HepG2 (cell line): ENCODE measurements around the gene SERPINA6. TPM values are rescaled to one million over a fixed set of nuclear protein-coding genes. Genes with fewer than 3 reads are reported as not detected.

ENCODE experiments used
- BRCA1 ChIP-seq: sonication (generic); formaldehyde crosslinking; IDR thresholded peaks from 2 replicates; pipeline ENCODE4 v1.4.0; 2020; ENCODE audit warnings: missing genetic modification reagents
- FOXO1 ChIP-seq: sonication (generic); formaldehyde crosslinking; IDR thresholded peaks from 2 replicates; pipeline ENCODE4 v1.4.0; 2020; ENCODE audit warnings: missing genetic modification reagents
- HDAC6 ChIP-seq: fragments of 200-600 bp; sonication (generic); IDR thresholded peaks from 2 replicates; pipeline ENCODE4 v1.7.0; 2017; ENCODE audit warnings: mild to moderate bottlenecking, antibody characterized with exemption, low read length, low read depth
- IRX3 ChIP-seq: sonication (generic); formaldehyde crosslinking; IDR thresholded peaks from 2 replicates; pipeline ENCODE4 v1.8.1; 2023; ENCODE audit warnings: mild to moderate bottlenecking, low read depth, missing genetic modification reagents, borderline replicate concordance
- MLLT10 ChIP-seq: sonication (generic); formaldehyde crosslinking; IDR thresholded peaks from 2 replicates; pipeline ENCODE4 v1.4.0; 2020; ENCODE audit warnings: missing genetic modification reagents
- MTA1 ChIP-seq: sonication (generic); formaldehyde crosslinking; IDR thresholded peaks from 2 replicates; pipeline ENCODE4 v1.4.0; 2020; ENCODE audit warnings: missing genetic modification reagents, mild to moderate bottlenecking, borderline replicate concordance
- MXD4 ChIP-seq: IDR thresholded peaks from 2 replicates; pipeline ENCODE4 v1.6.1; 2016; ENCODE audit warnings: mild to moderate bottlenecking, missing biosample characterization, missing genetic modification reagents
- PHF8 ChIP-seq: sonication (generic); formaldehyde crosslinking; IDR thresholded peaks from 2 replicates; pipeline ENCODE4 v1.5.0; 2020; ENCODE audit warnings: missing genetic modification reagents
- RFX3 ChIP-seq: IDR thresholded peaks from 2 replicates; pipeline ENCODE4 v1.6.1; 2016; ENCODE audit warnings: missing biosample characterization, missing genetic modification reagents
- SATB2 ChIP-seq: sonication (generic); formaldehyde crosslinking; IDR thresholded peaks from 2 replicates; pipeline ENCODE4 v1.5.0; 2020; ENCODE audit warnings: missing genetic modification reagents
- ZFP36 ChIP-seq: fragments of 150-350 bp; IDR thresholded peaks from 2 replicates; pipeline ENCODE4 v1.6.1; 2018; ENCODE audit warnings: borderline replicate concordance, low read length, low read depth; ENCODE audit not compliant: partially characterized antibody
- ZNF12 ChIP-seq: sonication (generic); formaldehyde crosslinking; IDR thresholded peaks from 2 replicates; pipeline ENCODE4 v1.5.0; 2020; ENCODE audit warnings: missing genetic modification reagents
- ZNF569 ChIP-seq: sonication (generic); formaldehyde crosslinking; IDR thresholded peaks from 2 replicates; pipeline ENCODE4 v1.5.0; 2020; ENCODE audit warnings: mild to moderate bottlenecking, missing genetic modification reagents, moderate library complexity, borderline replicate concordance
- ZNF572 ChIP-seq: sonication (generic); formaldehyde crosslinking; IDR thresholded peaks from 2 replicates; pipeline ENCODE4 v1.5.1; 2020; ENCODE audit warnings: mild to moderate bottlenecking, missing genetic modification reagents
- ZNF775 ChIP-seq: sonication (generic); formaldehyde crosslinking; IDR thresholded peaks from 2 replicates; pipeline ENCODE4 v1.4.0; 2020; ENCODE audit warnings: missing genetic modification reagents, mild to moderate bottlenecking, moderate library complexity, borderline replicate concordance
- ZNF816 ChIP-seq: sonication (generic); formaldehyde crosslinking; IDR thresholded peaks from 2 replicates; pipeline ENCODE4 v1.8.0; 2022; ENCODE audit warnings: missing genetic modification reagents, mild to moderate bottlenecking, borderline replicate concordance
- polyA plus RNA-seq, 8 experiments: library from polyadenylated mRNA; depleted of rRNA in 3 of 8; stranded (reverse) in 7 of 8; unstranded in 1 of 8; fragments of >200 nt; fragmentation: Illumina TruSeq in 4 of 8; extraction: Trizol in 4 of 8; gene quantifications; 2 replicates each; pipeline versions ENCODE4 v1.2.1 to v1.2.3, GENCODE V29; 2011 to 2016; ENCODE audit warnings: low read depth in 4 of 8, missing spikeins in 1 of 8, mixed read lengths in 1 of 8; ENCODE audit not compliant: insufficient read depth in 1 of 8
- total RNA-seq, 5 experiments: library from RNA; depleted of rRNA; stranded (reverse); fragments of >200 nt; fragmentation: Illumina TruSeq; extraction: Trizol; gene quantifications; 2 replicates each; pipeline ENCODE4 v1.2.3, GENCODE V29; 2016; ENCODE audit warnings: low read depth in 1 of 5
- TF ChIP-seq, protein P1 (sequence below): sonication (generic); formaldehyde crosslinking; IDR thresholded peaks from 2 replicates; pipeline ENCODE4 v1.4.0; 2020; ENCODE audit warnings: missing genetic modification reagents, borderline replicate concordance
- TF ChIP-seq, protein P2 (sequence below): IDR thresholded peaks from 2 replicates; pipeline ENCODE4 v1.4.0; 2020; ENCODE audit warnings: mild to moderate bottlenecking, missing genetic modification reagents

Gene SERPINA6
- total and polyA plus RNA-seq, 2 of the 13 experiments (the other 11 are each of a cell fraction or from before 2014, with no cell fraction given), result 260 to 333 TPM

DNA sequence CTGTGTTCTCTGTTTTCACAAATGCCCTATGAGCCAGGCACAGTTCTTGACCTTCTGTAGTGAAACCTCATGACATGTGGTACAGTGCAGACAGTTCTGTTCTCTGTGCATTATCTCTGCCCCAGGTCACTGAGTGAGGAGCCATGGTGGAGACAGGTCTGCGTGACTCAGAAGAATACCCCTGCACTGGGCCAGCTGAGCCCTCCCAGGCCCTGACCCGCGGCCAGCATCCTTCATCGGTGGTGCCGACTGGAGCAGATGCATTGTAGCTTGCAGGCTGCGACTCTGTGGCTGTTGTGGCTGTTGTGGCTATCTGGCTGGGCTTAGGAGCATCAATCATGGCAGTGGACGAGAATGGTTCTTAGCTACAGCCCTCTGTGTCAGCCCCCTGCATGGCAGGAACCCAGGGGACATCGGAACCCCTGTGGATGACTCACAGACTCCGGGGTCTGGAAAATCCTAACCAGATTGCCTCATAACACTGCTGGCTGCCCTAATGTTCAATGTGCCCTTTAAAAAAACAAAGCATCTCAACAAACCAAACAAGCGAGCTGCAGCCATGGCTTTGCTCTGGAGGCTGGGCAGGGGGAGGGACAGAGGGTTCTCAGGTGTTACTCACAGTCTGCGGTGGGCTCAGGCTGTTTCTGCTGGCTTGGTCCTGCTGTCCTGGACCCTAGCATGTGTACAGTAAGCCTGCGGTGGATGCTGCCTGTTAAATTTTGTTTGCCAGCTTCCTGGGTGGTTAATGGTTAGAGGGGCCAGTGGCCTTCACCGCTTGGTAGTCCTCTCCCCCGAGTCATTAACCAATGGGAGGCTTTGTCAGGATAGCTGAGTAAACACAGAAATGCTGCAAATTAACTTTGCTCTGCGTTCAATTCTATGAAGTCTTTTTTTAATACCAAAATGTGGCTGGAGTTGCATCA, at the start of gene SERPINA6 (continued):
- TF ChIP-seq, protein P1, sequence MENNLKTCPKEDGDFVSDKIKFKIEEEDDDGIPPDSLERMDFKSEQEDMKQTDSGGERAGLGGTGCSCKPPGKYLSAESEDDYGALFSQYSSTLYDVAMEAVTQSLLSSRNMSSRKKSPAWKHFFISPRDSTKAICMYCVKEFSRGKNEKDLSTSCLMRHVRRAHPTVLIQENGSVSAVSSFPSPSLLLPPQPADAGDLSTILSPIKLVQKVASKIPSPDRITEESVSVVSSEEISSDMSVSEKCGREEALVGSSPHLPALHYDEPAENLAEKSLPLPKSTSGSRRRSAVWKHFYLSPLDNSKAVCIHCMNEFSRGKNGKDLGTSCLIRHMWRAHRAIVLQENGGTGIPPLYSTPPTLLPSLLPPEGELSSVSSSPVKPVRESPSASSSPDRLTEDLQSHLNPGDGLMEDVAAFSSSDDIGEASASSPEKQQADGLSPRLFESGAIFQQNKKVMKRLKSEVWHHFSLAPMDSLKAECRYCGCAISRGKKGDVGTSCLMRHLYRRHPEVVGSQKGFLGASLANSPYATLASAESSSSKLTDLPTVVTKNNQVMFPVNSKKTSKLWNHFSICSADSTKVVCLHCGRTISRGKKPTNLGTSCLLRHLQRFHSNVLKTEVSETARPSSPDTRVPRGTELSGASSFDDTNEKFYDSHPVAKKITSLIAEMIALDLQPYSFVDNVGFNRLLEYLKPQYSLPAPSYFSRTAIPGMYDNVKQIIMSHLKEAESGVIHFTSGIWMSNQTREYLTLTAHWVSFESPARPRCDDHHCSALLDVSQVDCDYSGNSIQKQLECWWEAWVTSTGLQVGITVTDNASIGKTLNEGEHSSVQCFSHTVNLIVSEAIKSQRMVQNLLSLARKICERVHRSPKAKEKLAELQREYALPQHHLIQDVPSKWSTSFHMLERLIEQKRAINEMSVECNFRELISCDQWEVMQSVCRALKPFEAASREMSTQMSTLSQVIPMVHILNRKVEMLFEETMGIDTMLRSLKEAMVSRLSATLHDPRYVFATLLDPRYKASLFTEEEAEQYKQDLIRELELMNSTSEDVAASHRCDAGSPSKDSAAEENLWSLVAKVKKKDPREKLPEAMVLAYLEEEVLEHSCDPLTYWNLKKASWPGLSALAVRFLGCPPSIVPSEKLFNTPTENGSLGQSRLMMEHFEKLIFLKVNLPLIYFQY (CRISPR knock-in tag), result no peak; the same call in 1 of the 2 replicates
- TF ChIP-seq PHF8 (CRISPR knock-in tag) (peak; percentile 60; the same call in 1 of the 2 replicates), IRX3 (peak; percentile 78; the same call in 1 of the 2 replicates), MLLT10 (no peak), MTA1 (CRISPR knock-in tag) (0 out of 2 replicates have a peak, but pooled peaks have one; percentile 49), ZNF816 (no peak), ZNF775 (CRISPR knock-in tag) (no peak), RFX3 (CRISPR knock-in tag) (no peak), ZNF569 (no peak), MXD4 (CRISPR knock-in tag) (0 out of 2 replicates have a peak, but pooled peaks have one; percentile 37), BRCA1 (CRISPR knock-in tag) (no peak), ZFP36 (no peak), ZNF572 (no peak), HDAC6 (no peak), FOXO1 (CRISPR knock-in tag) (peak; percentile 41), SATB2 (no peak), ZNF12 (CRISPR knock-in tag) (no peak)
- TF ChIP-seq, protein P2, sequence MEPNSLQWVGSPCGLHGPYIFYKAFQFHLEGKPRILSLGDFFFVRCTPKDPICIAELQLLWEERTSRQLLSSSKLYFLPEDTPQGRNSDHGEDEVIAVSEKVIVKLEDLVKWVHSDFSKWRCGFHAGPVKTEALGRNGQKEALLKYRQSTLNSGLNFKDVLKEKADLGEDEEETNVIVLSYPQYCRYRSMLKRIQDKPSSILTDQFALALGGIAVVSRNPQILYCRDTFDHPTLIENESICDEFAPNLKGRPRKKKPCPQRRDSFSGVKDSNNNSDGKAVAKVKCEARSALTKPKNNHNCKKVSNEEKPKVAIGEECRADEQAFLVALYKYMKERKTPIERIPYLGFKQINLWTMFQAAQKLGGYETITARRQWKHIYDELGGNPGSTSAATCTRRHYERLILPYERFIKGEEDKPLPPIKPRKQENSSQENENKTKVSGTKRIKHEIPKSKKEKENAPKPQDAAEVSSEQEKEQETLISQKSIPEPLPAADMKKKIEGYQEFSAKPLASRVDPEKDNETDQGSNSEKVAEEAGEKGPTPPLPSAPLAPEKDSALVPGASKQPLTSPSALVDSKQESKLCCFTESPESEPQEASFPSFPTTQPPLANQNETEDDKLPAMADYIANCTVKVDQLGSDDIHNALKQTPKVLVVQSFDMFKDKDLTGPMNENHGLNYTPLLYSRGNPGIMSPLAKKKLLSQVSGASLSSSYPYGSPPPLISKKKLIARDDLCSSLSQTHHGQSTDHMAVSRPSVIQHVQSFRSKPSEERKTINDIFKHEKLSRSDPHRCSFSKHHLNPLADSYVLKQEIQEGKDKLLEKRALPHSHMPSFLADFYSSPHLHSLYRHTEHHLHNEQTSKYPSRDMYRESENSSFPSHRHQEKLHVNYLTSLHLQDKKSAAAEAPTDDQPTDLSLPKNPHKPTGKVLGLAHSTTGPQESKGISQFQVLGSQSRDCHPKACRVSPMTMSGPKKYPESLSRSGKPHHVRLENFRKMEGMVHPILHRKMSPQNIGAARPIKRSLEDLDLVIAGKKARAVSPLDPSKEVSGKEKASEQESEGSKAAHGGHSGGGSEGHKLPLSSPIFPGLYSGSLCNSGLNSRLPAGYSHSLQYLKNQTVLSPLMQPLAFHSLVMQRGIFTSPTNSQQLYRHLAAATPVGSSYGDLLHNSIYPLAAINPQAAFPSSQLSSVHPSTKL, result peak; percentile 74
